NOMO-1 treated with DMSO at 0.1 percent for 48 hours (cell line): ENCODE measurements around the gene ARHGAP15.

Experiments
- DNase-seq: peaks from one replicate; lab custom pipeline; 2025; ENCODE audit not compliant: unreplicated experiment; lab: John Stamatoyannopoulos, UW

Gene ARHGAP15

DNA sequence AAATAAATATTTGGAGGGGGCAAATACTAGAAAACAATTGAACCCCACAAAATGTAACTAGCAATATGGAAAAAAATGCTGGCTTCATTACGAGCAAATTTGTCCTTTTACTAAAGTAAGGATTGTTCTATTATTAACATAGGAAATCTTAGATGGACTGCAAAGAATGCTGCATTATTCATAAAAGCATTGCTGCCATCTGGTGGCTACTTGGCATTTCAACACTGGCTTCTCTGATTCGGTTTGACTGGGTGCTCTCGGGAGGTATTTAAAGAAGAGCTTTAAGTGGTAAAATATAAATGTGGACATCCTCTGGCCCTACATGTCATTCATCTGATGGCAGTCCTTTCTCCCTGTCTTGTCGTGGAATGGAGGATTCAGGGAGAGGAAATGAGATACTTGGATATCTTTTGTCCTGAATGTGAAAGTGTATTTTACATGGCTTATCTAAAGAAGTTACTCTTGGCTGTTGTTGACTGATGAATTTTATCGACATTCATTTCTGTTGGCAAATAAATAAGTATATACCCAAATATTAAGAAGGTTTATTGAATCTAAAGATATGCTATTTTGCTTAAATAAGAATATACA, 130.2 kb downstream of the ARHGAP15 start:
- DNase-seq: peak; percentile 54

- peak; percentile 66 for DNase-seq
These were observed 132.8 kb downstream of the ARHGAP15 start for GRCh38 chr2:143261986-143262385.

DNA sequence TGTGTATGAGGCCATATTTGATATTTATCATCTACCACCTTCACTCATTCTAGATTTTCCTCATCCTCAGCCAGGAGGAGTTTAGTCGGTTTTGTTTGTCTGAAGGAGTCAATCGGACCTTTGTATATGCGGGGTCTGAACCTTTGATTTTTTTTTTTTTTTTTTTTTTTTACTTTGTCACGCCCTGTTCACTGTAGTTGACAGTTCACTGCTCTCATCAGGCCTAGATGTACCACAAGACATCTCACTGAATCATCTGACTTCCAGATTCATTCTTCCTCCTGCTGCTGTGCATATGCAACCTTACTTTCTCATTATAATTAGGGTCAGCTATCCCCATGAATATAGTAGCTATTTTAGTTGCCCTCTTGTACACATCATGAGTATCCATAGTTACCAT, 133.2 kb downstream of the ARHGAP15 start:
- no peak for DNase-seq

DNA sequence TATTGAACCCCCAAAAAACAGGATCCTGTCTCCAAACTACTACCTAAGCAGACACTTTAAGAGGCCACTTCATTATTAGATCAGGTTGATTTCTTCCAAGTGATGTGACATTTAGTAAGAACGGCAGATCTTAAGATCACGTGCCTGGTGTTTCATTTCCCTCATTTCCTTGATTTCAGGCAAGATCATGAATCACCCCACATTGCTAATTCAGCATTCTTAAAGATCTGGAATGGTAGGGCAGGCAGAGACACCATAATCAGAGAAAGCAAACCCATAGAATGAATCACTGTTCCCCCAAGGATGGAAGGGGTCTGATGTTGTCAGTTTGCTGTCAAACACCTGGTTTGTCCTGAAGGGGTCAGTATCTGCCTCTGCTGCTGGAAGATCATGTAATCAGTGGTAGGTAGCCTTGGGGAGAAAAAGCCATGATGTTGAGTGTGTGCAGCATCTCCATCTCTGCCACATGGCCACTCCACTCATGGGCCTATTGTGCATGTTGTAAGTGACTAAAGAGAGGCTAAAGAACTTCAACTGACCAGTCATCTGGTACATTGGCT, 133.9 kb downstream of the ARHGAP15 start:
- DNase-seq: no peak

DNA sequence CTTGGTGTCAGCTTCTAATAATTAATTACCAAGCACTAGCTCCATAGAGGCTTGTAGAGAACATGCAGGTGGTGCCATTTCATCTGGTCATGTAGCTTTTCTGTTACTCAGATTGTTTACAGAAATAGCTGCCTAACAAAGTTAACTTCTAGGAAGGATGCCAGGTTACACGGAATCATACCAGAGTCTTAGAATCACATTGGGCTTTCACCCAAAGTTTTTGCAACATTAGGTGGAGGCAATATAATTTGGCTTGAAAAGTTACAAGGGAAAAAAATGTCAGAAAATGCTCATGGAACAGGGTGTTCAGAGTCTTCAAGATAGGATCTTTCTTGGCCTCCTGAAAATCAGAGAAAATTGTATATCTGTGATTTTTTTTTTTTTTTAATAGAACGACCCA, 135.6 kb downstream of the ARHGAP15 start:
- no peak for DNase-seq

DNA sequence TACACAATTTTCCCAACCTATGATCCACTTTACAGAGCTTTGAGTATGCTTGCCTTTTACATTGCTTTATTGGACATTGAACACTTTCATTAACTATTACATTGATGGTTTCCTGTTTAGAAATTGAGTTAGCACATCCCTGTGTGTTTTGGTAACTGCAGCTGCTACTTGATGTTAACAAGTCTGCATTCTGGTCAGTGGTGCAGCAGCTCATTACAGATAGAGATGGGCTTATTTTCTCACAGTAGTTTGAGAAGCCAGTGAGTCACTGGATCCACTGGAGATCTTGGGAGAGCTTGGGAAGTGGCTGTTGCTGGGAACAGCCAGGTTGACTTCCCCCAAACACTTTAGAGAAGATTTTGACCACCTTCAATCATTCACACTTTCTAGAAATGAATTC, 150.5 kb downstream of the ARHGAP15 start:
- DNase-seq: no peak

DNA sequence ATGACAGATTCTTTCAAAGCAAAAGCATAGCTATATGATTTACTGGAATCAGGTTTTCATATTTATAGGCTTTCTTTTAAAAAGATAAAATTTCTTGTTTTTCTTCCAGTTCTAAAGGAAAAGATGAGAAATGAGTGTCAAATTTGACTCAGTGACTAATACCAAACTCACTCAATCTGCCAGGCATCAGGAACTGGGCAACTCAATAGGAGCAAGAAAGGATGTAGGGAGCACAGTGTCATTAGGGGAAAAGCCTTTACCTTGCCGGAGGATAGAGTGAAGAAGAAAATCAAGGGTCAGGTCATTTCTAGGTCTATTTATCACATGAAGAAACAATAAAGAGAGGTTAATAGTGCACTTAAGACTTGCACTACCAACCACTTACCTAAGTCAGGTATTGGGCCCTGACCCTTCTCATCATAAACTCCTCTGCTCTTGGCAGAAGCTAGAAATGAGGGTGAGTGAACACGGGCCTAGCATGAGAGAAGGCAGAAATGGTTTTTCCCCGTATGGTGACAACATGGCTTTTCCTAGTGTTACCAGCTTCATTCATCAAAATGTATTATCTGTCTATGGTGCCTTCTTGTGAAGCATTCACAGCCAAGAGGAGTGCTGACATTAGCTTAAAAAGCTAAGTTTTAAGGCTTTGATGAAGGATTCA, 151.0 kb downstream of the ARHGAP15 start:
- no peak for DNase-seq

DNA sequence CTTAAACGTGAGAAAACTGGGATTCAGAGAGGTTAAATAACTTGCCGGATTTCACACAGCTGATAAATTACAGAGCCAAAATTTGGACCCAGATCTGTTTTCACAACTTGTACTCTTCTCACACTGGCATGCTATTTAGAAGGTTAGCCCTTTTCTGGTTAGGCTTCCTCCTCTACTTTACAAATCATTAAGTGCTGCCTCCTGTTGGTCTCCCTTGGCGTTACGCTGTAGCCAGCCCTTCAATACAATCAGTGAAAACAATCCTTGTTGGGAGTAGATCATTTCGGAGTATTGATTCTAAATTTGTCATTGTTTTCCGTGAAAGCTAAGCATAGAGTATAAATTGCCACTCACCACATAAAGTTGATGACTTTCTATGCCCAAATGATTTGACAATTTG, 153.5 kb downstream of the ARHGAP15 start:
- DNase-seq: no peak

DNA sequence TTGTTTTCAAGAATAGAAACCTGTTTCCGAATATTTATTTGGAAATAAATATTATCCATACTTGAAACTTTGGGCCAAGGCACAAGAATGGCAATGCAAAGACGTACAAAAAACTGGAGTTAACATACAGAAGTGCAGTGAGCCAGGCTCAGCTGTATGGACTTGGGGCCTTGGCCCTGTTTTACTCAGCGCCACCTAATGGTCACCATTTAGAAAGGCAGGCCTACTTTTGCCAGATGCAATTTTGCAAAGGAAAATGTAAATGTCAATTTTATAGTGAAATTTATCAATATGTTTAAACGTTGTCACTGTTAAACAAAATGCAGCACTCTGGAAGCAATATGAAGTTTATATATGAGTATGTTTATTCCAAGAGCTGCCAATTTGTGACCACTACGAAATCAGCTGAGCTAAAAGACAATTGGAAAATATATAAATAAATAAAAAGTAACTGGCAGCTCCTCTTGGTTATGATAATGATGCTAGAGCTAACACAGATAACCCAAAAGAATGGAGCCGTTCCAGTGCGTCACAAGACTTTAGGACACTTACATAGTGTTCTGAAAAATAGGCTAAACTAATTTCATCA, 155.0 kb downstream of the ARHGAP15 start:
- DNase-seq: peak; percentile 34

GRCh38 chr2:143289025-143289424, 159.8 kb downstream of the ARHGAP15 start:
- DNase-seq: no peak

GRCh38 chr2:143290221-143290620, 161.0 kb downstream of the ARHGAP15 start:
- no peak for DNase-seq

DNA sequence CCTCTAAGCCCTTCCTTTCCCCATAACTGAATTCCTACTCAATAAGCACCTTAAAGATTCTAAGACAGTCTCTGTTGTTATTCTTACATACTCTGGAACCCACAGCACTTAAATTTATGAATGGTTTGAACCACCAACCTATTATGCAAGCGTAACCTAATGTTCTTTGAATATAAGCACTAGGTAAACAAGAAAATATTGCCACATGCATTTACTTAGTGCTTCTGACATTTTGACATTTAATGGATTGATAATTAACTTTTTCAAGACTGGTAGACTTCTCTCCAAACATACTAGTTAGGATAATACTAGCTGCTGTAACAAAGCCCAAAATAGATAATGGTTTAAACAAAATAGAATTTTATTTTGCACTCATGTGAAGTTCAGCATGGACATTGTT, 164.8 kb downstream of the ARHGAP15 start:
- DNase-seq: no peak

DNA sequence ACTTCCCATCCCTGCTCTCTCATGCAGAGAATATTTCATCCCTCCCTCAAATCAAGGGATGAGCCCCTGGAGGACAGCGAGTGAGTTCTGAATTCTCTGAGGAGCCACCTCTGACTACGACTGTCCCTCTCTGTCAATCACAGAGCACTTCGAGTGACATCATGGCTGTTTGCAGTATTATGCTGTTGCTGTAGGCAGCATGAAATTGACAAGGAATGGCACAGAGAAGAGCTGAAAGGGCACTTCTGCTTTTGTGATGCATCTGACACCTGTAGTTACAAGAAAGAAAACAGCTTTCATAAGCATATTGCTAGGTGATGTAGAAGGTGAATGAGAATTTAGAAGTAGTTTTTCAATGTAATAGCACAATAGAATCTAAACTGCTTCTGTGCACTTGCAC, 166.9 kb downstream of the ARHGAP15 start:
- DNase-seq: no peak

GRCh38 chr2:143297182-143297581, 168.0 kb downstream of the ARHGAP15 start:
- no peak for DNase-seq

DNA sequence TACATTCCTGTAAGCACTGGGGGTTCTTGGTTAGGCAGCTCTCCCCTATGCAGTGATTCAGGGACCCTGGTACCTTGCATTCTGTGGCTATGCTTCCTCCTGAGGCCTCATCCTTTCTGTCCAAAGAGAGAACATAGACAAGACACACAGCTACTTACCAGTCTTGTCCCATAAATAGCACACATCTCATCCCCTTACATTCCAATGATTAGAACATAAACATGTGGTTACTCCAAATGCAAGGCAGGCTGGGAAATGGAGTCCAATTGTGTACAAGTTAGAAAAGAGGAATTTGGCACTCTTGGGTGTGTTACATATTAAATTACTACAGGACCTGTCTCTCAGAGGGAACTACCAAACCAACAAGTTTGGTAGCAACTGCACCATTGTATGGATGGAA, 171.3 kb downstream of the ARHGAP15 start:
- DNase-seq: no peak

GRCh38 chr2:143311426-143311825, 182.2 kb downstream of the ARHGAP15 start:
- no peak for DNase-seq

GRCh38 chr2:143312441-143312840, 183.2 kb downstream of the ARHGAP15 start:
- DNase-seq: no peak

DNA sequence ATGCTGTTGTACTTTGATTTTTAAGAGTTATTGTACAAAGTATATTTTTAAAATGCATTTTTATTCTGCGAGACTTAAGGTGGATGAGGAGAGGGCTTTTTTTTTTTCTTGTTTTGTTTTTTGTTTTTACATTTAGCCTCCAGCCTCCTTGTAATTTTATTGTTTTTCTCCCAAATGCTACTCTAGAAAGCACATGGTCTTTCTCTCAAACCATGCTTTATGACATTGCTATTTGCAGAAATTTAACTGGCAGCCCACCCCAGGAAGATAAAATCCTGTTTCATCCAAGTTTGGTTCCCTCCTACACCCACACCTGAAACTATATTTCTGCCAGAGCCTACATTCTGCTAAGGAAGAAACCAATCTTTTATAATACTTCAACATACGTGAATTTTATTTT, 184.6 kb downstream of the ARHGAP15 start:
- no peak for DNase-seq

GRCh38 chr2:143321994-143322393, 192.8 kb downstream of the ARHGAP15 start:
- no peak for DNase-seq

DNA sequence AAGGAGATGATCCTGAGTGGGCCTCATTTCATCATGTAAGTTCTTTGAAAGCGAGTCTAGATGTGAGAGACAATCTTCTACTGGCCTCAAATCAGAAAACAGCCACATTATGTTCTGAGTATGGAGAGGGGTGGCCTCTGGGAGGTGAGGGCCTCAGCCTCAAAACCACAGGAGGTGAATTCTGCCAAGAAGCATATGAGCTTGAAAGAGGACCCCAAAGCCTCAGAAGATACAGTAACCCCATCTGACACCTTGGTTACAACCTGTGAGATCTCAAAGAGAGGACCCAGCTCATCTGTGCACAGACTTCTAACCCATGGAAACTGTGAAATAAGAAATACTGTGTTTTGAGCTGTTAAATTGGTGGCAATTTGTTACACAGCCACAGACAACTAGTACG, 200.1 kb downstream of the ARHGAP15 start:
- DNase-seq: no peak

DNA sequence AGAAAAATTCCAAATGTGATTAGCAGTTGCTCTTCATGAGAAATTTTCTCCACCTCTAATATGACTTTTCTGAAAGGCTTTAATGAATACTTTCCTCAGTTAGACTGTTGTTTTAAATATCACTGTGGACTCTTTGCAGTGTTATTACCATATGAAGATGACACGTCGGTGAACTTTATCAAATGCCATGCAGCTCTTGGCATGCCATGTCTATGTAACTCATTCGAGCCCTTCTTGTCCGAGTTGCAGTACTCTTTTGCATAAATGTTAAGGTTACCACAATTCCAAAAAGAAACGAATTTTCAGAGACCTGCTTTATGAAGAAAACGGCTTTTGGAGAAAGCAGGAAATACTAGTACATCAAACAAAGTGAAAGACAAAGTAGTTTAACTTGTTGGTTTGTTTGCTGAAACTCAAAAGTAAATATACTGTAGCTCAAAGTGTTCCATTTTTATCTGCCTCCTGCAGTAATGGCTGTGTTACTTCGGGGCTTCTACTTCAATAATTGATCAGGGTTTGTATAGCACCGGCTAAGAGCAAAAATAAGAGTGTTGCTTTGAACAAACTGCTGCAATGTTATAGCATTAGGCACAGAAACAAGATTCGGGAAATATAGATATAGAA, 204.1 kb downstream of the ARHGAP15 start:
- DNase-seq: no peak

DNA sequence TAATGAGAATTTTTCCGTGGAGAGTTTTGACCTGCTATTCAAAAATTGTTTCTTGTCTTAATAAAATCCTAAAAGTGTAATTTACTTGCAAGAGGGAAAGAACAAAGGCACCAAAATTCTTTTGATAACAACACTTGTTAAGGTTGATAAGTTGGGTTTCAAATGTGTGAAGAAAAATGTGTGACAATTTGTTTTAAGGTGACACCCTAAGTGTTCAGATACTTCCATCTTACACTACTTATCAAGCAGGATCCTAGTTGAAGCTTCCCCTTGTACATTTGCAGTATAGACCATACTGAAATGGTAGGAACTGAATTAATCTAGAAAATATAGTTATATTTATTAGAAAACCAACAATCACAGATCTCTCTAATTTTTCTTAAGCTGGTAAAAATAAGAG, 204.6 kb downstream of the ARHGAP15 start:
- DNase-seq: no peak
